ENCODE measurements around the gene FREM3. TPM values are rescaled to one million over a fixed set of nuclear protein-coding genes. Genes with fewer than 3 reads are reported as not detected.
A peak's percentile ranks its signal among the peaks of the same experiment; 100 is the strongest.
"Not testable (repeated sequence)": the region's sequence is repeated elsewhere in the genome, so short reads cannot be mapped to it uniquely, and the experiment has no call there.

Gene FREM3
- polyA plus RNA-seq (2014; cell fraction: cytosol; rRNA removed), result 0.06 TPM in 1 of 2 replicates, not detected in the other
- not detected in 2 replicates for polyA plus RNA-seq (2014; cell fraction: nucleus; rRNA removed)

GRCh38 chr4:143700416-143701352 is at the start of gene FREM3:
FREM3 (minus strand) TSS chr4:143700675; CDS start chr4:143700675, 0 bp downstream.
- no peak for DNase-seq (ENCODE audit: low spot score)

- DNase-seq (ENCODE audit: low spot score), result no peak
These were observed 45.4 kb upstream of the FREM3 start for GRCh38 chr4:143745874-143746273.

GRCh38 chr4:143743591-143743990 is 43.1 kb upstream of the FREM3 start:
- no peak for DNase-seq (ENCODE audit: low spot score)

- DNase-seq (ENCODE audit: low spot score), result no peak
These were observed 42.4 kb upstream of the FREM3 start for GRCh38 chr4:143742834-143743233.

GRCh38 chr4:143736861-143737260 is 36.4 kb upstream of the FREM3 start:
- no peak for DNase-seq (ENCODE audit: low spot score)

- DNase-seq (ENCODE audit: low spot score), result not testable (repeated sequence)
These were observed 35.6 kb upstream of the FREM3 start for GRCh38 chr4:143736061-143736460.

- no peak for DNase-seq (ENCODE audit: low spot score)
These were observed 27.7 kb upstream of the FREM3 start for GRCh38 chr4:143728166-143728565.

GRCh38 chr4:143726714-143727113 is 26.2 kb upstream of the FREM3 start:
- DNase-seq (ENCODE audit: low spot score), result no peak

- DNase-seq (ENCODE audit: low spot score), result no peak
These were observed 20.8 kb upstream of the FREM3 start for GRCh38 chr4:143721317-143721716.

GRCh38 chr4:143718748-143719147 is 18.3 kb upstream of the FREM3 start:
- not testable (repeated sequence) for DNase-seq (ENCODE audit: low spot score)

- DNase-seq (ENCODE audit: low spot score), result no peak
These were observed 13.6 kb upstream of the FREM3 start for GRCh38 chr4:143713955-143714625.

GRCh38 chr4:143713553-143713952 is 13.1 kb upstream of the FREM3 start:
- DNase-seq (ENCODE audit: low spot score), result no peak

- DNase-seq (ENCODE audit: low spot score), result no peak
These were observed 11.7 kb upstream of the FREM3 start for GRCh38 chr4:143712155-143712550.

- DNase-seq (ENCODE audit: low spot score), result no peak
These were observed 11.2 kb upstream of the FREM3 start for GRCh38 chr4:143711543-143712154.

- no peak for DNase-seq (ENCODE audit: low spot score)
These were observed 890 bp upstream of the FREM3 start for GRCh38 chr4:143701365-143701764.

GRCh38 chr4:143700046-143700415 is 444 bp downstream of the FREM3 start:
- DNase-seq (ENCODE audit: low spot score), result peak; percentile 15

GRCh38 chr4:143699331-143700045 is 987 bp downstream of the FREM3 start:
- DNase-seq (ENCODE audit: low spot score), result no peak

- DNase-seq (ENCODE audit: low spot score), result no peak
These were observed 6.6 kb downstream of the FREM3 start for GRCh38 chr4:143693856-143694255.

- no peak for DNase-seq (ENCODE audit: low spot score)
These were observed 8.2 kb downstream of the FREM3 start for GRCh38 chr4:143692241-143692640.

GRCh38 chr4:143679434-143679833 is 21.0 kb downstream of the FREM3 start:
- no peak for DNase-seq (ENCODE audit: low spot score)

- not testable (repeated sequence) for DNase-seq (ENCODE audit: low spot score)
These were observed 26.8 kb downstream of the FREM3 start for GRCh38 chr4:143673629-143674028.
